Ovary (tissue), 9 donors: ENCODE measurements around the gene ARHGAP12. TPM values are rescaled to one million over a fixed set of nuclear protein-coding genes. Genes with fewer than 3 reads are reported as not detected.

Experiments
- DNase-seq, 5 donors: peaks; one replicate each; pipeline ENCODE4 v3.0.0-alpha.2; 2019 to 2020
- H3K27ac ChIP-seq, 2 donors: fragments of 200-600 bp; one replicate each; pipeline versions ENCODE4 v1.5.1 to v1.8.0; 2019 to 2022
- H3K27me3 ChIP-seq: fragments of 200-600 bp; one replicate; pipeline ENCODE4 v1.8.0; 2022
- H3K36me3 ChIP-seq: fragments of 200-600 bp; sonication (generic); one replicate; pipeline ENCODE4 v1.5.1; 2019
- H3K4me1 ChIP-seq: one replicate; pipeline ENCODE4 v1.8.1; 2013; ENCODE audit warnings: mild to moderate bottlenecking, moderate library complexity; ENCODE audit not compliant: insufficient read depth
- H3K4me3 ChIP-seq: fragments of 200-600 bp; sonication (generic); one replicate; pipeline ENCODE4 v1.5.1; 2017
- H3K9me3 ChIP-seq, 2 donors: fragments of 200-600 bp in 1 of 2; sonication (generic) in 1 of 2; one replicate each; pipeline versions ENCODE4 v1.5.1 to v1.8.1; 2013 to 2019; ENCODE audit warnings: mild to moderate bottlenecking in 1 of 2, moderate library complexity in 1 of 2
- EP300 ChIP-seq: sonication (generic); formaldehyde crosslinking; IDR thresholded peaks from one replicate; pipeline ENCODE4 v1.6.1; 2017; ENCODE audit warnings: antibody characterized with exemption
- POLR2A ChIP-seq: fragments of 450-650 bp; IDR thresholded peaks from one replicate; pipeline ENCODE4 v1.6.1; 2017; ENCODE audit warnings: antibody characterized with exemption, mild to moderate bottlenecking, moderate library complexity
- WGBS, 3 donors: extraction: QIAGEN DNeasy Blood & Tissue Kit in 1 of 3; methylation state at CpG; one replicate each; pipeline versions ENCODE4 v1.1.5 to v1.1.7; 2013 to 2017; 5-methylcytosine and 5-hydroxymethylcytosine counted together
- intact Hi-C, 4 donors: fragments of 100-400 bp; cut with DNase I; formaldehyde crosslinking; loops; one replicate each; pipeline versions ENCODE4 v1.11.0 to v1.15.1; 2022 to 2023
- polyA plus RNA-seq, 2 donors: library from polyadenylated mRNA; stranded (reverse); fragments of 200-250 nt in 1 of 2; fragments of 350-450 nt in 1 of 2; fragmentation: Illumina TruSeq in 1 of 2; extraction: RNeasy Lipid Tissue Mini Kit (QIAGEN cat#74804) in 1 of 2; gene quantifications; one replicate each; pipeline ENCODE4 v1.2.3, GENCODE V29; 2013 to 2014
- total RNA-seq, 7 donors: library from RNA; depleted of rRNA in 2 of 7; stranded (reverse); fragments of >200 nt in 2 of 7; fragmentation: NEBNext Ultra II Directional in 3 of 7; extraction: Animal tissue kit (Norgen Biotek cat#: 25700) in 3 of 7; gene quantifications; one replicate each; pipeline versions ENCODE4 v1.1.0 to v1.2.4, GENCODE V29; 2016 to 2023
- TF ChIP-seq, protein P1 (sequence below), 3 donors: fragments of 450-650 bp in 2 of 3; fragments of 200-600 bp in 1 of 3; IDR thresholded peaks; one replicate each; pipeline versions ENCODE4 v1.5.1 to v1.8.0; 2016 to 2022; ENCODE audit warnings: antibody characterized with exemption in 3 of 3, mild to moderate bottlenecking in 1 of 3
- donor health status: DM: no; HTN: no; CAD: no; lungs with moderate emphysema.
- donor health status: DM: no; HTN: no; CAD: no.
- donor health status: Bipolar disorder and iron deficiency.
- donor health status: DM: yes; HTN: yes; CAD: no.
- donor health status: DM: no; HTN: no; CAD: no.
- donor health status: DM: yes; HTN: yes; CAD: no.

The ARHGAP12 gene
- total and polyA plus RNA-seq, 9 donors: 13.9 to 60.6 (median 32.0) TPM

DNA sequence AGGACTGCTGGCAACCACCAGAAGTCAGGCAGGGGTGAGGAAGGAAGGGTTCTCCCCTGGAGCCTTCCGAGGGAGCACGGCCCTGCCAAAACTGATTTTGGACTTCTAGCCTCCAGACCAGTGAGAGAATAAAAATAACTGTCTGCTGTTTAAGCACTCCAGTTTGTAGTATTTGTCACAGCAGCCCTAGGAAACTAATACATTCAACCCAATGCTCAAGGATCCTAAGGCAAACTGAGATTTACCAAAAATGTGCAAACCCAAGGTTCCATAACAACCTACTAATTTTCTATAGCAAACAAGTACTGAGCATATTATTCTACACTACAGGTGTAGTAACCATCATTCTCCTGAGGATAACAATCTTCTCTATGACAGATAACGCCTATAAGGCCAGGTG is 18.6 kb downstream of the ARHGAP12 start:
- TF ChIP-seq EP300: no peak
- TF ChIP-seq, protein P1, sequence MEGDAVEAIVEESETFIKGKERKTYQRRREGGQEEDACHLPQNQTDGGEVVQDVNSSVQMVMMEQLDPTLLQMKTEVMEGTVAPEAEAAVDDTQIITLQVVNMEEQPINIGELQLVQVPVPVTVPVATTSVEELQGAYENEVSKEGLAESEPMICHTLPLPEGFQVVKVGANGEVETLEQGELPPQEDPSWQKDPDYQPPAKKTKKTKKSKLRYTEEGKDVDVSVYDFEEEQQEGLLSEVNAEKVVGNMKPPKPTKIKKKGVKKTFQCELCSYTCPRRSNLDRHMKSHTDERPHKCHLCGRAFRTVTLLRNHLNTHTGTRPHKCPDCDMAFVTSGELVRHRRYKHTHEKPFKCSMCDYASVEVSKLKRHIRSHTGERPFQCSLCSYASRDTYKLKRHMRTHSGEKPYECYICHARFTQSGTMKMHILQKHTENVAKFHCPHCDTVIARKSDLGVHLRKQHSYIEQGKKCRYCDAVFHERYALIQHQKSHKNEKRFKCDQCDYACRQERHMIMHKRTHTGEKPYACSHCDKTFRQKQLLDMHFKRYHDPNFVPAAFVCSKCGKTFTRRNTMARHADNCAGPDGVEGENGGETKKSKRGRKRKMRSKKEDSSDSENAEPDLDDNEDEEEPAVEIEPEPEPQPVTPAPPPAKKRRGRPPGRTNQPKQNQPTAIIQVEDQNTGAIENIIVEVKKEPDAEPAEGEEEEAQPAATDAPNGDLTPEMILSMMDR (IDR thresholded peaks at IDR 0.05): no peak
- TF ChIP-seq POLR2A: no peak
- Histone ChIP-seq H3K4me3 (no peak overlapping the region), H3K27me3 (no peaks in the 10 kb centered on the region), H3K4me1 (peaks cover 11% of the 10 kb centered on the region), H3K27ac (no peak overlapping the region), H3K9me3 (no peaks in the 10 kb centered on the region), H3K36me3 (no peaks in the 10 kb centered on the region)
- WGBS, 3 donors: 86 to 96% (median 91%) methylated on average over 3 of the region's 3 CpGs
- intact Hi-C loops: no loop called here
- DNase-seq: no peak

DNA sequence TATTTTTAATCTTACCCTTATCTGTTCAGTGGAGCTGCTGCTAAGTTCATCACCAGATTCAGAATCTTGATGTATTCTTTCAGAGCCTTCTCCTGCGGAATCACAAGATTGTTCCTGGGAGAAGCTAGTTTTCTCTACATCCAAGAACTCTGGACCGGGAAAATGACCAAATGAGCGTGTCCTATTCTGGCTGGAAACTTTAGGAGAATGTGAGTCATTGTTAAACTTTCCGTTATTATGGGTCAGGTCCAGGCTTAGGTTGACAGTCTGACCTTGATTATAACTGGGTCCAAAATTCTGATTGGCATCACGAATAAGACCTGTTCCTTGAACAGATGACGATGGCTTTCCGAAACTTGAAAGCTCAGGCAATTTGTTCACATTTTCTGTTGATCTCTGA is 20.5 kb downstream of the ARHGAP12 start:
- Histone ChIP-seq H3K4me1 (peaks cover 11% of the 10 kb centered on the region), H3K4me3 (no peak overlapping the region), H3K9me3 (no peaks in the 10 kb centered on the region), H3K27ac (no peak overlapping the region), H3K27me3 (no peaks in the 10 kb centered on the region), H3K36me3 (no peaks in the 10 kb centered on the region)
- no peak for DNase-seq
- TF ChIP-seq, protein P1 (IDR thresholded peaks at IDR 0.05): no peak
- TF ChIP-seq POLR2A (no peak), EP300 (no peak)
- WGBS, 3 donors: 71 to 83% (median 81%) methylated on average over 7 of the region's 7 CpGs
- intact Hi-C loops: no loop called here

DNA sequence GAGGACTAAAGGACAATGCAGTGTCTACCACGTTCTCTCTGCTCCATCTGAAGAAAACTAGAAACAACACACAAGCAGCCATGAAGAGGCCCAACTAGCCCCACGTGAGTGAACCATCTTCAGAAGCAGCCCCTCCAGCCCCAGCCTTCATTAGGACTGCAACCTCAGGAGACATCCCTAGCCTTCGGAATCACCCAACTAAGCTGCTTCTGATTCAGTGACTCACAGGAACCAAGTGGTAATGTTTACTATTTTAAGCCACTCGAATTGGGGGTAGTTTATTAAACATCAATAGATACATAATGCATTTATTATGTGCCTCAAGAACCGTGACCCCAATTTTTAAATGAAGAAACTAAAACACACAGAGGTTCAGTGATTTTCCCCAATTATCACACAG is 22.6 kb downstream of the ARHGAP12 start:
- no peaks in the 10 kb centered on the region for H3K36me3 ChIP-seq
- no peak for TF ChIP-seq EP300
- DNase-seq: no peak
- no peak overlapping the region for H3K4me3 ChIP-seq
- H3K27me3 ChIP-seq: no peaks in the 10 kb centered on the region
- H3K9me3 ChIP-seq: no peaks in the 10 kb centered on the region
- H3K27ac ChIP-seq: no peak overlapping the region
- 80 to 86% (median 84%) methylated on average over 5 of the region's 5 CpGs for WGBS, 3 donors
- intact Hi-C loops: no loop called here
- peaks cover 4% of the 10 kb centered on the region for H3K4me1 ChIP-seq

DNA sequence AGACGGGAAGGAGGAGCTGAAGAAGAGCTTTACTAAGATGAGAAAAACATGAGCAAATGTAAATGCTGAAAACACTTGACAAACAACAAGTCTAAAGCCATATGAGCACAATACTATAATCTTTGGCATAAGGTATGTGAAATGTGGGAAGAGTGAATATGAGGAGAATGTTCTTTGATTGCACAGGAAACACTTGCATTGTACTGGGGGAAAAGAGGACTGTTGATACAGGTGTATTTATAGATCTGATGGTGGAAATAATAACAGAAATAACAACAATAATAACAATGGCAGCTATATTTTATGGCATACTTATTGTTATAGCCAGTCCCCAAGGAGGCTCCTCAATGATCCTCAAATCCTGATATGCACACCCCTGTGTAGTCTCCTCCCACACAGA is 23.0 kb downstream of the ARHGAP12 start:
- intact Hi-C loops: no loop called here
- H3K4me3 ChIP-seq: no peak overlapping the region
- H3K9me3 ChIP-seq: no peaks in the 10 kb centered on the region
- no peak for DNase-seq
- no peaks in the 10 kb centered on the region for H3K27me3 ChIP-seq
- TF ChIP-seq EP300 (no peak), POLR2A (no peak)
- TF ChIP-seq, protein P1 (IDR thresholded peaks at IDR 0.05): no peak
- H3K27ac ChIP-seq: no peak overlapping the region
- 70 to 75% (median 74%) methylated on average over 1 of the region's 1 CpG for WGBS, 3 donors
- H3K4me1 ChIP-seq: peaks cover 4% of the 10 kb centered on the region
- H3K36me3 ChIP-seq: no peaks in the 10 kb centered on the region

DNA sequence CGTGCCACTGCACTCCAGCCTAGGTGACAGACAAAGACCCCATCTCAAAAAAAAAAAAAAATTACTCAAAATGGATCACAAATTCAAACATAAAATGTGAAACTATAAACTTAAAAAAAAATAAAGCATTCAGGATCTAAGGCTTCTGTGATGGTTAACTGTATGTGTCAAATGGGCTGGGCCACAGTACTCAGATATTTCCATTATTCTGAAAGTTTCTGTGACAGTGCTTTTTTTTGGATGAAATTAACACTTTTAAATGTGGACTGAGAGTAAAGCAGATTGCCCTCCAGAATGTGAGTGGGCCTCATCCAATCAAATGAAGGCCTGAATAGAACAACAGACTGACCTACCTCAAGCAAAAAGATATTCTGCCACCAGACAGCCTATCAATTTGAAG is 26.0 kb downstream of the ARHGAP12 start:
- whole genome bisulfite sequencing, 3 donors: 97 to 100% (median 97%) methylated on average over 1 of the region's 1 CpG
- no peak overlapping the region for H3K27ac ChIP-seq
- intact Hi-C loops: no loop called here
- H3K4me1 ChIP-seq: peaks cover 7% of the 10 kb centered on the region
- H3K4me3 ChIP-seq: no peak overlapping the region
- TF ChIP-seq POLR2A (no peak), EP300 (no peak)
- TF ChIP-seq, protein P1 (IDR thresholded peaks at IDR 0.05): no peak
- H3K9me3 ChIP-seq: no peaks in the 10 kb centered on the region
- no peaks in the 10 kb centered on the region for H3K36me3 ChIP-seq
- H3K27me3 ChIP-seq: no peaks in the 10 kb centered on the region
- DNase-seq: no peak
